AG04450 (cell line): Measurements from ENCODE around the gene CREG1. TPM values are rescaled to one million over a fixed set of nuclear protein-coding genes. Genes with fewer than 3 reads are reported as not detected.

Experiments
- CTCF ChIA-PET: fragments of 300-600, 350-600 bp; formaldehyde crosslinking; extraction: SDS; loops from one replicate; lab custom pipeline; 2022; ENCODE audit warnings: antibody characterized with exemption, inconsistent platforms; lab: Charles Lee
- POLR2A ChIA-PET: fragments of 350-600 bp; formaldehyde crosslinking; extraction: SDS; loops from one replicate; lab custom pipeline; 2021; ENCODE audit warnings: antibody characterized with exemption, inconsistent platforms; lab: Yijun Ruan, JAX
- DNase-seq: peaks from one replicate; pipeline ENCODE4 v3.0.0-alpha.2; 2011; ENCODE audit warnings: low read depth, low spot score
- H3K27ac ChIP-seq: one replicate; pipeline ENCODE4 v1.5.1; 2012; ENCODE audit warnings: low read depth, low read length, control low read depth
- H3K27me3 ChIP-seq: one replicate; pipeline ENCODE4 v1.6.0; 2012; ENCODE audit warnings: low read length; ENCODE audit not compliant: control insufficient read depth, insufficient read depth
- H3K4me3 ChIP-seq: 2 replicates; pipeline ENCODE4 v1.5.1; 2011; ENCODE audit warnings: mild to moderate bottlenecking, low read depth, low read length, control low read depth
- H3K9me3 ChIP-seq: 2 replicates; pipeline ENCODE4 v1.5.1; 2012; ENCODE audit warnings: low read length; ENCODE audit not compliant: control insufficient read depth, insufficient read depth
- CTCF ChIP-seq: IDR thresholded peaks from 2 replicates; pipeline ENCODE4 v1.5.1; 2011; ENCODE audit warnings: low read depth, low read length, control low read depth, inconsistent platforms
- polyA plus RNA-seq: library from polyadenylated mRNA; depleted of rRNA; stranded (reverse); fragments of >200 nt; gene quantifications from 2 replicates; pipeline ENCODE4 v1.2.3, GENCODE V29; 2011

CREG1 gene
- polyA plus RNA-seq, 1 experiment = 31.2 TPM

GRCh38 chr1:167529829-167530474 lies 23.6 kb downstream of the CREG1 start:
- TF ChIP-seq CTCF = no peak
- DNase-seq = no peak
- peaks cover 10% of the 10 kb centered on the region for H3K27me3 ChIP-seq
- no peak overlapping the region for H3K27ac ChIP-seq
- H3K4me3 ChIP-seq = no peak overlapping the region
- no peaks in the 10 kb centered on the region for H3K9me3 ChIP-seq
- POLR2A ChIA-PET = no interaction called here
- CTCF ChIA-PET = interaction anchor here (1.3 to 5.8 kb wide), 5 partner anchors 10 to 470 kb away, joined by 4 to 42 read pairs (median 5); no protein-coding TSS in a partner anchor

GRCh38 chr1:167528057-167528728 lies 25.4 kb downstream of the CREG1 start:
- Histone ChIP-seq H3K27ac (no peak overlapping the region), H3K27me3 (peaks cover 8% of the 10 kb centered on the region), H3K9me3 (no peaks in the 10 kb centered on the region), H3K4me3 (no peak overlapping the region)
- CTCF ChIA-PET = interaction anchor here (1.7 to 5.8 kb wide), 2 partner anchors 12 to 308 kb away, joined by 4 to 42 read pairs; no protein-coding TSS in a partner anchor
- no peak for DNase-seq
- no peak for TF ChIP-seq CTCF
- POLR2A ChIA-PET = no interaction called here

- Histone ChIP-seq H3K9me3 (no peaks in the 10 kb centered on the region), H3K4me3 (no peak overlapping the region), H3K27me3 (peaks cover 8% of the 10 kb centered on the region), H3K27ac (no peak overlapping the region)
- POLR2A ChIA-PET = no interaction called here
- no peak for DNase-seq
- no peak for TF ChIP-seq CTCF
- CTCF ChIA-PET = interaction anchor here (1.0 to 1.1 kb wide), 2 partner anchors 13 to 14 kb away, joined by 3 to 5 read pairs; no protein-coding TSS in a partner anchor
Measured at GRCh38 chr1:167526667-167527383, 26.7 kb downstream of the CREG1 start.

- TF ChIP-seq CTCF = no peak
- H3K4me3 ChIP-seq = no peak overlapping the region
- POLR2A ChIA-PET = no interaction called here
- H3K9me3 ChIP-seq = no peaks in the 10 kb centered on the region
- DNase-seq = no peak
- peaks cover 5% of the 10 kb centered on the region for H3K27me3 ChIP-seq
- no peak overlapping the region for H3K27ac ChIP-seq
- CTCF ChIA-PET = interaction anchor here (0.7 to 0.9 kb wide), 2 partner anchors 76 to 304 kb away, joined by 3 to 4 read pairs; partner anchors contain the start of gene POU2F1
Measured at GRCh38 chr1:167524651-167525050, 28.9 kb downstream of the CREG1 start.
